ENCODE data around the gene OAS1. TPM values are rescaled to one million over a fixed set of nuclear protein-coding genes. Genes with fewer than 3 reads are reported as not detected.

Gene OAS1
- total RNA-seq, 1 donor from 2014 or later = 132 TPM

DNA sequence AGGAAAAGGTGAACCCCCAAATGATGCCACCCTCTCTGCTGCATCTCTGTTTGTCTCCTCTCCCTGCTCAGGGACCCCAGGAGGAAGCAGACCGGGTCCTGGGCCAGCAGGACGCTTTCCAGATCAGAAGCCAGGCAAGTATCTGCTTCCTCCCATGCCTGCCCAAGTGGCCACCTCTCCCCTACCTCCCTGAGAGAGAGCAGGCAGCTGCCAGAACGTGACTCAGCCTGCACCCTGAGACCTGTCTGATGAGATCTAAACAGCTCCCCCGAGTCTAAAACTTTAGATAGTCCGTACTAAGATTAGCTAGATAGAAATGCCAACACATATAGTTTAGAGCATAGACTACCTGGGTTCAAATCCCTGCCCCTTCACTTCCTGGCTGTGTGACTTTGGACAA lies 31.2 kb upstream of the OAS1 start:
- Histone ChIP-seq H3K27me3 (ENCODE audit: insufficient read depth, low read length) (peaks cover 4% of the 10 kb centered on the region), H4K20me1 (ENCODE audit: insufficient read depth, low read length) (no peaks in the 10 kb centered on the region), H2AFZ (ENCODE audit: low read depth, low read length) (no peak overlapping the region), H3K9me3 (ENCODE audit: insufficient read depth, low read depth, low read length) (no peaks in the 10 kb centered on the region), H3K27ac (ENCODE audit: low read depth, low read length) (no peak overlapping the region), H3K4me3 (ENCODE audit: insufficient read depth, low read depth, low read length) (no peak overlapping the region), H3K4me1 (ENCODE audit: insufficient read depth, low read length) (no peaks in the 10 kb centered on the region), H3K4me2 (ENCODE audit: low read length) (no peak overlapping the region), H3K36me3 (ENCODE audit: insufficient read depth, low read length) (no peaks in the 10 kb centered on the region), H3K79me2 (ENCODE audit: insufficient read depth, low read length) (no peaks in the 10 kb centered on the region), H3K9ac (ENCODE audit: low read length) (no peak overlapping the region)
- DNase-seq (ENCODE audit: low read depth) = no peak
- Mint-ChIP-seq H3K4me1 (ENCODE audit: low read depth, unreplicated experiment) (no peaks in the 10 kb centered on the region), H3K36me3 (ENCODE audit: low read depth, unreplicated experiment) (no peaks in the 10 kb centered on the region), H3K27ac (ENCODE audit: unreplicated experiment) (no peak overlapping the region), H3K27me3 (ENCODE audit: low read depth, unreplicated experiment) (peaks cover 43% of the 10 kb centered on the region), H3K9me3 (ENCODE audit: unreplicated experiment) (no peaks in the 10 kb centered on the region), H3K4me3 (ENCODE audit: unreplicated experiment) (no peak overlapping the region)
- TF ChIP-seq, protein P1, sequence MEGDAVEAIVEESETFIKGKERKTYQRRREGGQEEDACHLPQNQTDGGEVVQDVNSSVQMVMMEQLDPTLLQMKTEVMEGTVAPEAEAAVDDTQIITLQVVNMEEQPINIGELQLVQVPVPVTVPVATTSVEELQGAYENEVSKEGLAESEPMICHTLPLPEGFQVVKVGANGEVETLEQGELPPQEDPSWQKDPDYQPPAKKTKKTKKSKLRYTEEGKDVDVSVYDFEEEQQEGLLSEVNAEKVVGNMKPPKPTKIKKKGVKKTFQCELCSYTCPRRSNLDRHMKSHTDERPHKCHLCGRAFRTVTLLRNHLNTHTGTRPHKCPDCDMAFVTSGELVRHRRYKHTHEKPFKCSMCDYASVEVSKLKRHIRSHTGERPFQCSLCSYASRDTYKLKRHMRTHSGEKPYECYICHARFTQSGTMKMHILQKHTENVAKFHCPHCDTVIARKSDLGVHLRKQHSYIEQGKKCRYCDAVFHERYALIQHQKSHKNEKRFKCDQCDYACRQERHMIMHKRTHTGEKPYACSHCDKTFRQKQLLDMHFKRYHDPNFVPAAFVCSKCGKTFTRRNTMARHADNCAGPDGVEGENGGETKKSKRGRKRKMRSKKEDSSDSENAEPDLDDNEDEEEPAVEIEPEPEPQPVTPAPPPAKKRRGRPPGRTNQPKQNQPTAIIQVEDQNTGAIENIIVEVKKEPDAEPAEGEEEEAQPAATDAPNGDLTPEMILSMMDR (IDR thresholded peaks at IDR 0.05; ENCODE audit: insufficient read depth, low read depth, low read length) = no peak
- no peak for TF ChIP-seq EZH2 (IDR thresholded peaks at IDR 0.05; ENCODE audit: insufficient read depth, low read length)
- no peak for FAIRE-seq

DNA sequence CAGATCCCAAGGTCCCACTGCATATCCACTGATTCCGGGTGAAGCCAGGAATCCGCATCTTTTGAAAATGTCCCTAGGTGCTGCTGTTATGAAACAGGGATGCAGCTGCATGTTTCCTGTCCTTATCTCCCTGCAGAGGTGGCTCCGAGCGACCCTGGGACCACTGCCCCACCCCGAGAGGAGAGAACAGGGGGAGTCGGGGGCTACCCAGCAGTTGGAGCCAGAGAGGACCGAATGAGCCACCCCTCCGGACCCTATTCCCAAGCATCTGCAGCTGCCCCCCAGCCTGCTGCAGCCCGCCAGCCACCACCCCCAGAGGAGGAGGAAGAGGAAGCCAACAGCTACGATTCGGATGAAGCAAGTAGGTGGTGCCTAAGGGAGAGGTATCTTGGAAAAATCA lies 30.3 kb upstream of the OAS1 start:
- no peaks in the 10 kb centered on the region for H3K4me1 ChIP-seq (ENCODE audit: insufficient read depth, low read length)
- H3K79me2 ChIP-seq (ENCODE audit: insufficient read depth, low read length) = no peaks in the 10 kb centered on the region
- no peak overlapping the region for H2AFZ ChIP-seq (ENCODE audit: low read depth, low read length)
- TF ChIP-seq, protein P1 (IDR thresholded peaks at IDR 0.05; ENCODE audit: insufficient read depth, low read depth, low read length) = no peak
- no peak for TF ChIP-seq EZH2 (IDR thresholded peaks at IDR 0.05; ENCODE audit: insufficient read depth, low read length)
- peaks cover 4% of the 10 kb centered on the region for H3K27me3 ChIP-seq (ENCODE audit: insufficient read depth, low read length)
- Mint-ChIP-seq H3K9me3 (ENCODE audit: unreplicated experiment) (no peaks in the 10 kb centered on the region), H3K4me1 (ENCODE audit: low read depth, unreplicated experiment) (no peaks in the 10 kb centered on the region), H3K27ac (ENCODE audit: unreplicated experiment) (no peak overlapping the region), H3K27me3 (ENCODE audit: low read depth, unreplicated experiment) (peaks cover 46% of the 10 kb centered on the region), H3K36me3 (ENCODE audit: low read depth, unreplicated experiment) (no peaks in the 10 kb centered on the region), H3K4me3 (ENCODE audit: unreplicated experiment) (no peak overlapping the region)
- no peak overlapping the region for H3K27ac ChIP-seq (ENCODE audit: low read depth, low read length)
- no peak overlapping the region for H3K9ac ChIP-seq (ENCODE audit: low read length)
- no peak overlapping the region for H3K4me3 ChIP-seq (ENCODE audit: insufficient read depth, low read depth, low read length)
- H3K36me3 ChIP-seq (ENCODE audit: insufficient read depth, low read length) = no peaks in the 10 kb centered on the region
- H4K20me1 ChIP-seq (ENCODE audit: insufficient read depth, low read length) = no peaks in the 10 kb centered on the region
- DNase-seq (ENCODE audit: low read depth) (no peak), FAIRE-seq (no peak)
- no peak overlapping the region for H3K4me2 ChIP-seq (ENCODE audit: low read length)
- no peaks in the 10 kb centered on the region for H3K9me3 ChIP-seq (ENCODE audit: insufficient read depth, low read depth, low read length)

DNA sequence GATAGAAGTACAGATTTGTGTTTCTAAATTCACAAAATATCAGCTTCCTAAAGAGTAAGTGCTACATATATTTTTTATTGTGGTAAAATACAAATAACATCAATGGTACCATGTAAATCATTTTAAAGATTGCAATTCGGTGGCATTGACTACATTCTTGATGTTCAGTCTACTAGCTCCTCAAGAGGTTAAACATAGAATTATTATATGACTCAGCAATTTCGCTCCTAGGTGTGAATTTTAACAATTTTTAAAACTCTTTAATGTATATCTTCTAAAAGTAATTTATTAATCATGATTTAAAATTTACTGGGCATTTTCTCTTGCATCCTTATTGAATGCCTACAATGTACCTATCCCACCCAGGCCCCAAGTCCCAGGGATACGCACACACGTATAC lies 29.8 kb upstream of the OAS1 start:
- Histone ChIP-seq H3K9ac (ENCODE audit: low read length) (no peak overlapping the region), H2AFZ (ENCODE audit: low read depth, low read length) (no peak overlapping the region), H3K36me3 (ENCODE audit: insufficient read depth, low read length) (no peaks in the 10 kb centered on the region), H3K4me3 (ENCODE audit: insufficient read depth, low read depth, low read length) (no peak overlapping the region), H3K27me3 (ENCODE audit: insufficient read depth, low read length) (peaks cover 4% of the 10 kb centered on the region), H3K9me3 (ENCODE audit: insufficient read depth, low read depth, low read length) (no peaks in the 10 kb centered on the region), H4K20me1 (ENCODE audit: insufficient read depth, low read length) (no peaks in the 10 kb centered on the region), H3K4me2 (ENCODE audit: low read length) (no peak overlapping the region), H3K27ac (ENCODE audit: low read depth, low read length) (no peak overlapping the region), H3K79me2 (ENCODE audit: insufficient read depth, low read length) (no peaks in the 10 kb centered on the region), H3K4me1 (ENCODE audit: insufficient read depth, low read length) (no peaks in the 10 kb centered on the region)
- no peaks in the 10 kb centered on the region for H3K36me3 Mint-ChIP-seq (ENCODE audit: low read depth, unreplicated experiment)
- no peak for FAIRE-seq
- H3K4me1 Mint-ChIP-seq (ENCODE audit: low read depth, unreplicated experiment) = no peaks in the 10 kb centered on the region
- no peak for DNase-seq (ENCODE audit: low read depth)
- no peak overlapping the region for H3K4me3 Mint-ChIP-seq (ENCODE audit: unreplicated experiment)
- TF ChIP-seq, protein P1 (IDR thresholded peaks at IDR 0.05; ENCODE audit: insufficient read depth, low read depth, low read length) = no peak
- no peak for TF ChIP-seq EZH2 (IDR thresholded peaks at IDR 0.05; ENCODE audit: insufficient read depth, low read length)
- H3K27ac Mint-ChIP-seq (ENCODE audit: unreplicated experiment) = no peak overlapping the region
- H3K9me3 Mint-ChIP-seq (ENCODE audit: unreplicated experiment) = no peaks in the 10 kb centered on the region
- peaks cover 51% of the 10 kb centered on the region for H3K27me3 Mint-ChIP-seq (ENCODE audit: low read depth, unreplicated experiment)
